Measurements from ENCODE around the gene GABRB2. TPM values are rescaled to one million over a fixed set of nuclear protein-coding genes. Genes with fewer than 3 reads are reported as not detected.
A peak's percentile ranks its signal among the peaks of the same experiment; 100 is the strongest.

GABRB2 gene
- total and polyA plus RNA-seq, 2 of the 13 experiments (the other 11 are each of a cell fraction or from before 2014, with no cell fraction given), result 0.01 TPM; not detected in 1

GRCh38 chr5:161547738-161548486 is 1.4 kb upstream of the GABRB2 start:
- Histone ChIP-seq H2AFZ (ENCODE audit: low read length) (no peak overlapping the region), H3K9ac (ENCODE audit: insufficient read depth, low read depth, low read length) (no peak overlapping the region), H3K27ac (ENCODE audit: extremely low read length, insufficient read depth, low read length) (no peak overlapping the region), H4K20me1 (ENCODE audit: insufficient read depth, low read length) (no peaks in the 10 kb centered on the region), H3K4me2 (ENCODE audit: low read depth, low read length) (peak overlapping the region; percentile 45; the same call in 1 of the 2 replicates), H3K36me3 (replicated peaks in 1 of 2; ENCODE audit: control insufficient read depth in 1 of 2, insufficient read depth in 2 of 2, low read length in 2 of 2) (no peaks in the 10 kb centered on the region), H3K4me1 (ENCODE audit: insufficient read depth, low read length) (no peaks in the 10 kb centered on the region), H3K79me2 (ENCODE audit: insufficient read depth, low read length) (no peaks in the 10 kb centered on the region), H3K9me3 (ENCODE audit: low read length) (no peaks in the 10 kb centered on the region), H3K4me3 (replicated peaks in 1 of 3; ENCODE audit: insufficient read depth in 1 of 3, low read depth in 2 of 3, low read length in 3 of 3) (peak overlapping the region in 2 of 3 experiments; percentile 12 to 28; a peak in 3 of 6 replicates), H3K27me3 (ENCODE audit: control insufficient read depth in 1 of 2, insufficient read depth in 2 of 2, low read length in 2 of 2) (peaks cover 0 to 27% of the 10 kb centered on the region in 2 experiments; a peak in 3 of 5 replicates)
- no peak for DNase-seq (ENCODE audit: low spot score)
- in situ Hi-C loops (cut with HindIII; ENCODE audit: extremely low pct_ligation_motif_present, low pct_unique_long_range_greater_than_20kb) (loop anchor here (25.0 kb wide), 1 partner anchor 1864 kb away; no protein-coding TSS in a partner anchor), intact Hi-C loops (cut with micrococcal nuclease; ENCODE audit: unreplicated experiment) (loop anchor here (10.0 kb wide), 1 partner anchor 377 kb away; no protein-coding TSS in a partner anchor)
- ATAC-seq, result peak; percentile 61
- no peak for FAIRE-seq
- no peak for TF ChIP-seq RBAK (CRISPR knock-in tag; IDR thresholded peaks at IDR 0.05)
- TF ChIP-seq, protein P1, sequence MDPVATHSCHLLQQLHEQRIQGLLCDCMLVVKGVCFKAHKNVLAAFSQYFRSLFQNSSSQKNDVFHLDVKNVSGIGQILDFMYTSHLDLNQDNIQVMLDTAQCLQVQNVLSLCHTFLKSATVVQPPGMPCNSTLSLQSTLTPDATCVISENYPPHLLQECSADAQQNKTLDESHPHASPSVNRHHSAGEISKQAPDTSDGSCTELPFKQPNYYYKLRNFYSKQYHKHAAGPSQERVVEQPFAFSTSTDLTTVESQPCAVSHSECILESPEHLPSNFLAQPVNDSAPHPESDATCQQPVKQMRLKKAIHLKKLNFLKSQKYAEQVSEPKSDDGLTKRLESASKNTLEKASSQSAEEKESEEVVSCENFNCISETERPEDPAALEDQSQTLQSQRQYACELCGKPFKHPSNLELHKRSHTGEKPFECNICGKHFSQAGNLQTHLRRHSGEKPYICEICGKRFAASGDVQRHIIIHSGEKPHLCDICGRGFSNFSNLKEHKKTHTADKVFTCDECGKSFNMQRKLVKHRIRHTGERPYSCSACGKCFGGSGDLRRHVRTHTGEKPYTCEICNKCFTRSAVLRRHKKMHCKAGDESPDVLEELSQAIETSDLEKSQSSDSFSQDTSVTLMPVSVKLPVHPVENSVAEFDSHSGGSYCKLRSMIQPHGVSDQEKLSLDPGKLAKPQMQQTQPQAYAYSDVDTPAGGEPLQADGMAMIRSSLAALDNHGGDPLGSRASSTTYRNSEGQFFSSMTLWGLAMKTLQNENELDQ (CRISPR knock-in tag; IDR thresholded peaks at IDR 0.05; ENCODE audit: borderline replicate concordance), result no peak
- no peak for TF ChIP-seq PLRG1 (conservative IDR thresholded peaks at IDR 0.05)
- TF ChIP-seq ZSCAN12 (CRISPR knock-in tag; IDR thresholded peaks at IDR 0.05), result no peak
- TF ChIP-seq HNRNPH1 (optimal IDR thresholded peaks at IDR 0.05; ENCODE audit: low read depth, low read length), result no peak
- no peak for TF ChIP-seq GTF2F1 (IDR thresholded peaks at IDR 0.05; ENCODE audit: low read length)
- no peak for TF ChIP-seq DNMT3B (CRISPR knock-in tag; conservative IDR thresholded peaks at IDR 0.05)
- POLR2A ChIA-PET, result no interaction called here
- WGBS (ENCODE audit: low lambda C conversion rate), result 16% methylated on average over 20 of the region's 64 CpGs
- no TSS peak for BruUV-seq (replicated peaks)
- CTCF ChIA-PET (ENCODE audit: low intra/inter-chr PET ratio, low total read pairs), result no interaction called here
